HG03025 (cell line): ENCODE results near the gene FCN1.

Experiments used
- ATAC-seq: cut with Tn5 transposase; IDR thresholded peaks from one replicate; pipeline ENCODE4 v1.9.1; 2021; ENCODE audit warnings: mild to moderate bottlenecking, moderate library complexity; ENCODE audit not compliant: unreplicated experiment, low FRiP score

FCN1 gene

DNA sequence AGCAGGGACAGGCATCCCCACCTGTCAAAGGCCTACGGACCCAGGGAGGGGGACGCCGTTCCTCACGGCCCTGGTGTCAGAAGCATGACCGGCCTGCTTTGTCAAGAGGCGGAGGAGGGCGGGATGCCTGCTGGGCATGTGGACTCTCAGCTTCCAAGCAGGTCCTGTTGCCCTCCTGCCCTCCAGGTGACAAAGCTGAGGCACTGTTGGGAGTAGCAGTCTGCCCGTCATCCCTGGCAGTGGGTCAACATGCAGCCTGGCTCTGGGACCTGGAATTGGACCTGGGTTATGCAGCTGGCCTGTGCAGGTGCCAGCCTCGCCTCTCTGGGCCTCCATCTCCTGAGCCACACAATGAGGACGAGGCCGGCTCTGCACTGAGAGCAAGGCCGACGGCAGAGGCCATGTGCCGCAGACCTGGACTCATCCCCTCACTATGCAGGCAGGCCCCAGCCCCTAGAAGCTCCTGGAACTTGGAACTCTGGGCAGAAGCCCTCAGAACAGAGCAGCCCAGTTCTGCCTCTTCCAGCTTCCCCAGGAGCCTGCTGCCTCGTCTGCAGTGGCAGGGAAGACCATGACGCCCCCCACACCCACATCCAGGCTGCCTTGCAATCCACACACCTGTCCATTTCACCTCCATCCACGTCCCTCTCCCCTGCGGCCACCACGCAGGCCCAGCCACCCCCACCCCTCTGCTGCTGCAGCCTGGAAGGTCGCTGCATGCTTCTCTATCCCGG is 20.8 kb upstream of the FCN1 start:
- ATAC-seq, result no peak

DNA sequence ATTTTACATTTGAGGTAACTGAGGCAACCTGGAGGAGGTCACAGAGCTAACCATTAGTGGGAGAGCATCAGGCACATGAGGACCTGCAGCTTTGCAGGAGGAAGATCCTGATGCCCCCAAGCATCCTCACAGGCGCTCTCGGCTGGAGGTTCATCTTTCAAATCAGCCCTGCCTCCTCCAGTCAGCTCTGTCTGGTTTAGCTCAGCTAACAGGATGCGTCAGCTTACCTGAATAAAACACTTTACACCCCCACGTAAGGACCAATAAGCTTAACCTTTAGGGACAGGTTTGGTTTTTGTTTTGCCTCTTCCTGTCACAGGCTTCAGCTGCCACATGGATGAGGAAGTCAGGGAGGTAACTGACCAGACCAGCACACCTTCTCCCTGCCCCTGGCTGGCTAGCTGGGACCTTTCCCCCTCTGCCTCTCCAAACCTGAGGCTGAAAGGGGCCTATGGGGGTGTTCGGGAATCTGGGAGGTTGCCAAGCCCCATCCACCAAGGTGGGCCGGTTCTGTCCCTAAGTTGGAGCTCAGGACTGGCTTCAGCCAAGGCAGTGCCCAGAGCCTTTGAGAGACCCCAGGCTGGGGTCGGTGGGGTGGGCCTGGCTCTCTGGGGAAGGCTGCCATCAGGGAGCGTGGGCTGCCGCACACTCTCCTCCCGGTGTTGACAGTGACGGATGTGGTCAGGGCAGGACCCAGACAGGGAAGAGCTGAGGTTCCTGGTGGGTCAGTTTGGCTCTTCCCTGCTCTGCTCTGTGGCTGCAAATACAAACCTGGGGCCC is 20.0 kb upstream of the FCN1 start:
- ATAC-seq, result no peak

DNA sequence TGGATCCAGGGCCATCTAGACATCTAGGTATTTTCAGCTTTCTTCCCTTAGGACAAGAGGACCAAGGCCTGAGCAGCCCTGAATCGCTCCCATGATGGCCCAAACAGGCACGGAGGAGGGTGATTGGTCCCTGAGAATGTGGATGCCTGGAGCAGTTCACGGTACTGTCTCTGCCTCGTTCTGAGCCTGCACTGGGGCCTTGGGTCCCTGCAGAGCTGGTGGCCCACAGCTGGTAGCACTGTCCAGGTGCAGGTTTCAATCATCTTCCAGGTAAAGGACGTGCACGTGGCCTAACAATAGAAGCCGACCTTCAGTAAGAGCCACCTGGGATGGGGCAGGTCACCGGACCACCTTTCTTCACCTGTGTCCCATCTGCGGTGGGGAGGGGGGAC is 19.4 kb upstream of the FCN1 start:
- no peak for ATAC-seq

DNA sequence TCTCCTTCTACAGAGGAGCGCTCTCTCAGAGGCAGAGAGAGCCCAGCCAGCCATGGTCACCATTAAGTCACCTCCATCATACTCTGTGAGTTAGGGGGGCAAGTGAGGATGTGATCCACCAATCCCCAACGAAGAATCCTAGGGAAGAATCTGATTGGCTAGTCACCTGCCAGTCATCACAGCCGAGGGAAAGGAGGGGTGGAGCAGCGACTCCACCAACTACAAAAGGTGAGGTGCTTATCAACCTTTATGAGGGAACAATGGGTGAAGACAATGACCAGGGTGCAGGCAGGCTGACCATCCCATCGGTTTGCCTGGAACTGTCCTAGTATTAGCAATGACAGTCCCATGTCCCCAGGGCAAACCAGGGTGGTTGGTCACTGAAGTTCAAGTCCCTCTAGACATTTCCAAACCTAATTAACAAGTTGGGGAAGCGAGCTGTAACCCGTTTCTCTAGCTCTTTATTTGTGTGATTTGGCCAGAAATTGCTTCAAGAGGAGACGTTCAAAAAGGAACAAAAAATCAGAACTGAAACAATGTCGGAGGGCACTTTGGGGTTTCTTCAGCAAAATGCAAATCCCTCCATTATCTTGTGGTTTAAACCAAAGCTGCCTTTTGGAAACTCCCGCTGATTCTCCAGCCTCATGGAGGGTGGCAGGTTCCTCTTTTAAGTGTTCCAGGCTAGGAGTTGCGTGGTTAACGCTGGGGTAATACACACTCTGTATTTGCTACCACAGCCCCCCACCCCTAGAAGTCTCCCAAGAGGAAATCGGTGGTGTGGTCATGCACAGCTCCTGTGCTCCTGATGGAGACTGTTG is 18.8 kb upstream of the FCN1 start:
- ATAC-seq, result no peak

DNA sequence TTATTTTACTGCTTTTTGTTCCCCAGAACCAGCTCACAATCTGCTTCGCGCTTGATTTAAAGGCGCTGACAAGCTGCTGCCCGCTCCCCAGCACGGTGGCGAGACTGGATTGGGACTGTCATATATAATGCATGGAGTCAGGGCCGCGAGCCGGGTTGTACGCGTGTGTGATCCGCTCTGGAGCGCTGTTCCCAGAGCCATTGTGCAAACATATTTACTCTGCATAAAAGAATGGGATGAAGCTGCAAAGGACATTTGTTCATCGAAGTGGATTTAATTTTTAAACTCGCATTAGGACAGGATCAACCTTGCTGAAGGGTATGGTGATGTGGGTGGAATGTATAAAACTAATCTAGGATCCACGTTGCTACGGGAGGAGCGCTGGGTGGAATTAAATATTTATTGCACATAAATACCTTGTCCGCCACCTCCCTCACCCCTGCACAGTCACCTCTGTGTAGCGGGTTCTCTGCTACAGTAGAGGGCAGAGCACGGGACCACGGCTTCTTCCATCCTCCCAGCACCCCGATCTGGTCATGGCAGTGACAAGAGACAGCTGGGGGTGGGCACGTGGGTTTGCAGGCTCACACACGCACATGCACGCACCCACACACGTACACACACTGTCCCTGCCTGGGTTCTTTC is 18.1 kb upstream of the FCN1 start:
- no peak for ATAC-seq

DNA sequence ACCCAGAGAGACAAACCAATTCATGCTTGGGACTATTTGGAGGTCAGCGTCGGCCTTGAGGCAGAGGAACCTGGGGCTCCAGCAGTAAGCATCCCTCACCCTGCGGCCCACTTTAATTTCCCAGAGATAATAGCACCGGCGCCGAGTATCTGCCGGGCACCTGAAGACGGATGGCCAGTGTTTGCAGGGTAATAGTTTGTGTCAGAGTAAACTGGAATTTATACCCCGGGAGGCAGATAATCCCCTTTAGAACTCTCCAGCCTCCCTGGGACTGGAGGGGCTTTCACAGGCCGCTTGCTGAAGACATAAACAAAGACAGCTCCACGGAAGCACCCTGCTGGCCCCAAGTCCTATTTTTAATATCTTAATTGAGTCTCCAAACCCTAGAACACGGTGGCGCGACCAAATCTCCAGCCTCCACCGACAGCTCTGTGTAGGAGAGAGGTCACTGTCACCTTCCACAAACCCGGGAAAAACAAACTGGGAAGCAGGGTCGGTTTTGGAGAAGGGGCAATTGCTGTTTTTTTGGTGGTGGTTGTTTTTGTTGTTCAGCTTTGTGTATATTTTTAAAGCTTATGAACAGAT is 17.4 kb upstream of the FCN1 start:
- no peak for ATAC-seq

DNA sequence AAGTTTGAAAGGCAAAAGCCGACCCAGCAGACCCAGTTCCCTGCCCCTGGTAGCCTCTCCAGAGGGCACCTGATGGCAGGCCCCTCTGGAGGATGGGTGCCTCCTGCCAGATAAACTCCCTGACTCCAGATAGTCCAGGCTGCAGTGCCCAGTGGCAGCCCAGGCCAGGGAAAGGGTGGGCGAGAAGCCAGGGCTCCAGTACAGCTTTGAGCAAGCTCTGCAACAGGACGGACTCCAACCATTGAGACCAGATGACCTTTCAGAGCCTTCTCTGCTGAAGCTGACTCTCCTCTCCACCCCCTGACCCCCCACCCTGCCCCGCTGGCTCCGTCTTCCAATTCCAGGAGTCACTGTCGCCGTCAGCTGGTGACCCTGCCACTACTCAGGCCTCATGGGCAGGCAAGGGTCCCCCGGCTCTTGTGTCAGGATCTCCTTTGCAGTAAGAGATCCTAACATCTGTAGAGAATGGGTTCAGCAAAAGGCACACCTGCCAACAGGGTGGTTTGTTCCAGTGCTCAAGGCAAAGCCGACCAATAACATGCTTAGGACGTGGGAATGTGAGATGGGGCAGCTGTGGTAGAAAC is 15.5 kb upstream of the FCN1 start:
- ATAC-seq, result no peak

DNA sequence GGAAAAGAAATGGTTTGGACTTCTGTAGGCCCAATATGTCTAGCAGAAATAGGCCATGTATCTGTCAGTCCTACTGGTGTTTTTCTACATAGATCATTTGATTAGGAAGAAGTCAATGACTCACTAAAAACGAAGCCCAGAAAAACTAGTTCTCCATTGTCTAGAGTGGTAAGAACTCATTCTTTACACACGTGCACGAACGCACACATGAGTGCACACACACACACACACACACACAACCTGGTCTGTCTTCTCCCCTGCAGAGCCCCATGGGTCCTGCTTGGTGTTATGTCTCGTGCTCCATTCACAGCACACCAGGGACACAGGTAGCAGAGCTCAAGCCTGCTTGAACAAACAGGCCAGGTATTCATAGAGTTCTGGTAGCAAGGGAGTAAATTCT is 14.9 kb upstream of the FCN1 start:
- no peak for ATAC-seq

DNA sequence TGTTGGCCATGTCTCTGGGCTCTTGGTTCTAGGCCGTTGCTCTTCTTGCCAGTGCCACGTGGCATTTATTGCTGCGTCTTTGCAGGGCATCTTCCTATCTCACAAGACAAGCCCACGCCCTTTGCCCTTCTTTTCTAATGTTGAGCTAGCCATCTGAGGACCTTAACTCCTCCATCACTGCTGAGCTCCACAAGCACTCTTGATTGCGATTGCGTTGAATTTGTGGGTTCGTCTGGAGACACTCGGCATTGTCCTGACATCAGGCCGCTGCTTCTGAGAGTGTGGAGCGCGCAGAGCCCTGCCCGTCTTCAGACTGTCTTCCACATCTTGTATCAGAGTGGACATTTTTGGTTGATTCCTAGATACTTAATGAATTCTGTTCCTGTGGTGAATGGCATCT is 14.5 kb upstream of the FCN1 start:
- ATAC-seq, result no peak

DNA sequence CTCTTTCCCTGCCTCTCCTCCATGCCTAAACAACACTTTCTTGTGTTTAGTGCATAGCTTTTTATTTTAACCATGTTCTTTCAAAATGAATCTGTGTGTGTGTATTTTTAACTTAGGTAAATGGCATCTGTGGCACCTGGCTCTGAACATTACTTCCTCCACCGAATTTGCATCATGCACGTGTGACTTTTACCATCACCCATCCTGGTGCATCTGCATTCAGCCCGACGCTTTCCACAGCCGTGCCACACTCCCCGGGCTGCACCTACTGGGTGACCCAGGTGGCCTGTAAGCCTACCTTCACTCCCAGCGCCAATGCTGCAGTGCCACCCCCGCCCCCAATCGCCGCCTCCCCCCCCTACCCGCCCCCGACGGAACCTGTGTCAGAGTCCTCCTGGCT is 12.7 kb upstream of the FCN1 start:
- no peak for ATAC-seq

DNA sequence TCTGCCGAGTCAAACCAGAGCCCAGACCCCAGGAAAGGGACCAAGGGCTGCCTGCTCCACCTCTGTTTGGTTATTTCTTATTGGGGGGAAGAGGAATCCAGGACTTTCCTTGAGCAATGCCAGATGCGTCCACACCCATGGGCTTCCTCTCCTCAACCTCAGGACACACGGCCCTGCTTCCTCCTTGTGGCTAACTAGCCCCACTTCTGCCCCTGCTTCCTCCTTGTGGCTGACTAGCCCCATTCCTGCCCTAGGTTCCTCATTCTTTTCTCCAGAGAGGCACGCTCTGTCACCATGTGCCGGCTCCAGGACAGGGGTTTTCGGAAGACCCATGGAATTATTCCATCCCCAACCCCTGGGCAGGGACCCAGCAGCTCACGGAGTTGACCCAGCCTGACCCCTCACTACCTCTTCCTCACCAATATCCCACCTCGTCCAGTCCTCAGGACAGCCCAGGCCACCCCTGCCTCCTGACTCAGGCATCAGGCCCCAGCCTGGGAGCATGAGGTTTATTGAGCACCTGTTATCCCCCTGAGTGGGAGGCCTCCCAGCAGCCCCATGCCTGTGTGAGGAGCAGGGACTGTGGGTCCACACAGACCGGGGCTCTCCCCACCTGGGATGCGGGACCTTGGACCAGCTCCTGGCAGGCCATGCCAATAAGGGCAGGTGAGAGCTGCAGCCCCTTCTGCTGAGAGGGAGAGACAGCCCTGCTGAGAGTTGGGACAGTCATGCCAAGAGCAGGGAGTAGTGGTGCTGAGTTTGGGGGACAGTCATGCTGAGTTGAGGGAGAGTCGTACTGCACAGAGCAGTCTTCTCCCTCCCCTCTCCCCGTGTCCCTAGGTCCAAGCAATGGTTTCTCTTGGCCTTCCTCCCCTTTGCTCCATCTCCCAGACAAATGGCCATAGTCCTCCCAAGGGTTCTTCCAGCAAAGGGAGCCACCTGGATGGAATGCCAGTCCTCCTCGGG is 11.8 kb upstream of the FCN1 start:
- no peak for ATAC-seq

DNA sequence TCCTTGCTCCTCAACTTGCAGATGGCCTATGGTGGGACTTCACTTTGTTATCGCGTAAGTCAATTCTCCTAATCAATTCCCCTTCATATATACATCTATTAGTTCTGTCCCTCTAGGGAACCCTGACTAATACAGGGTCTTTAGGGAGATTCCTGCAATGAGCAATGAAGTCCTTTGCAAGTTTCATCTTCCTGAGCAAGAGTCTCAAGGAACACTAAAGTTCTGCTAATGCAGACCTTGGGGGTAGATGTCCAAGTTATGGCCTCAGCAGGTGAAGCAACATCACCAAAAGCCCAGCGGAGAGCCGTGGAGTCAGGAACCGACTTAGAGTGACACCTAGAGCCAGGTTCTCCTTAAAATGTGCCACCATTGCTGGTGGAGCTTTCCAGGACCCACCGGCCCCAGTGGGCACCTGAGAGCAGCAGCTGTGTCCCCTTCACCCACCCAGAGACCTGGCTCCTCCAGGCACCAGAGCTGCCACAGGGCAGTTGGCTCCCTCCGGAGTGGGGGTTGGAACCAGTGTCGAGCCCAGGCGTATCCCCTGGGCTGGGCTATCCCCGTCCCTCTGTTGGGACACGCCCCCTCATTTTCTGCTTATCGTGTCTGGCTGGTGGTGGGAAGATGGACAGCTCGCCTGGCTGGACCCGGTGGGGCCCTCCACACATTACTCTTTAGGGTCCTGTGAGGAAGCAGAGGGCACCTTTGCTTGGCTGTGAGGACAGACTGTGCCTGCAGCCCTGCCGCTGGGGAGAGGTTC is 10.9 kb upstream of the FCN1 start:
- no peak for ATAC-seq

DNA sequence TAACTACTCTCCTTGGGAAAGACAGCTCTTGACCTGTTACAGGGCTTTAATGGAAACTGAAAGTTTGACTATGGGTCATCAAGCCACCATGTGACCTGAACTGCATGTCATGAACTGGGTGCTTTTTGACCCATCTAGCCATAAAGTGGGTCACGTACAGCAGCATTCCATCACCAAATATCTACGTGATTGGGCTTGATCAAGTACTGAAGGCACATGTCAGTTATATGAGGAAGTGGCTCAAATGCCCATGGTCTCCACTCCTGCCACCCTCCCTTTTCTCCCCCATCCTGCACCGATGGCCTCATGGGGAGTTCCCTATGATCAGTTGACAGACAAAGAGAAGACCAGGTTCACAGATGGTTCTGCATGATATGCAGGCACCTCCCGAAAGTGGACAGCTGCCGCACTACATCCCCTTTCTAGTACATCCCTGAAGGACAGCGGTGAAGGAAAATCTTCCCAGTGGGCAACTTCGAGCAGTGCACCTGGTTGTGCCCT is 7.3 kb upstream of the FCN1 start:
- no peak for ATAC-seq

DNA sequence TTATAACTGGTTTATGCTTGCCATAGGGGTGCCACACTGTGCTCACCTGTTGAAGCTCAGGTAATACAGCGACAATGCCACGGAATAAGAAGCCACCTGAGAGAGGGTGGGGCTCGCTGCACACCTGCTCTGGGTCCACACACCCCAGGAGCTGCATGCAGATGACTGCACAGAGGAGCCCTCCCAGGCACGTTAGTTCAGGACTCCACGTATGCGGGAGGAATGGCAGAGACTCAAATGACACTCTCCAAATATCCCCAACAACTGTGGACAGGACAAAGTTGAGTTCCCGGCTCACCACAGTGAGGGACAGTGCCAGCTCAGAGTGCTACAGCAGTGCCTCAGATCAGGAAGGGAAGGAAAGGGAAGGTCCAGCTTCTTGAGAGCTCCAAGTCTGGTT is 5.8 kb upstream of the FCN1 start:
- ATAC-seq, result no peak

DNA sequence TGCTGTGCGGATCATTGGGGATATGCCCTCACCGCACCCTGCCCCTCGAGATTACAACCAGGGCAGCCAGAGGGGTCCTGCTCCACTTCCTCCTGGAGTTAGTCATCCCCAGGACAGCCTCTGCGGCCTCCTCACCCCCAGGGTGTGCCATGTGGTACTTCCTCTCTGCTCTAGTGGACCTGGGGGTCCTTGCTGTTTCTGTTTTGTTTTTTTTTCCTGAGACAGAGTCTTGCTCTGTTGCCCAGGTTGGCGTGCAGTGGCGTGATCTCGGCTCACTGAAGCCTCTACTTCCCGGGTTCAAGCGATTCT is 5.2 kb upstream of the FCN1 start:
- ATAC-seq, result no peak

DNA sequence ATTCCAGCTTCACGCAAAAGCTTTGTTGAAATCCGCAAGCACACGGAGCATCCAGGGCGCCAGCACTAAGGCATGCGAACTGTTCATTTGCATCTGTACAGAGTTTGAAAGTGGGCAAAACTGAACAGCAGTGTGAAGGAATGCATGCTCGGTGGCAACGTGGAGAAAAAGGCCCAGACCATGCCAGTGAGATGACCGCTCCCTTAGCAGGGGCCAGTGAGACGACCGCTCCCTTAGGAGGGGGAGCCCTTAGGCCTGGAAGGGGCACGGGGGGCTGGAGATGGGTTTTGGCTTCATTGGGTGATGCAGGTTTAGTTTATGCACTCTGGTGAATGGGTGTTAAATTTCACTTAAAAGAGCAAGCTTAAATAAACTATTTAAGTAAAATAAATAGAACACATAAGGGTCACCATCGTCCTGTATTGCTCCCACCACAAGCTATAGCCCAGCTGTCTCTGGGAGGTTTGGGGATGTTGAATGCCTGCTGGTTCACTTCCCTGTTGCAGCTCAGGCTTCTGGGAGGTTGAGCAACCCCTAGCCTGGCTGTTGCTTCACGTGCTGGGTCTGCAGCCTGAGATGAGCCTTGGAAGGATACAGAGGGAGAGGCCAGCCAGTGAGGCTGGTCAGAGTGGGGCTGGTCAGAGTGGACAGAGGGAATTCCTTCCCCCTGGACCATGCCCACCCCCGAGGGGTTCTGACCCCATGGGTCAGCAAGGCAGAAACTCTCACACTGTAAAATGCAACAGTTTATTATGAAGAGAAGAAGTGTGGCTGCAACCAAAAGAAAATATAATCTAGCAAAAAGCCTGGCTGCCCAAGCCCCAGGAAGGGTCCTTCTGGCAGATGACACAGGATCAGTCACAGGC is 4.6 kb upstream of the FCN1 start:
- no peak for ATAC-seq

DNA sequence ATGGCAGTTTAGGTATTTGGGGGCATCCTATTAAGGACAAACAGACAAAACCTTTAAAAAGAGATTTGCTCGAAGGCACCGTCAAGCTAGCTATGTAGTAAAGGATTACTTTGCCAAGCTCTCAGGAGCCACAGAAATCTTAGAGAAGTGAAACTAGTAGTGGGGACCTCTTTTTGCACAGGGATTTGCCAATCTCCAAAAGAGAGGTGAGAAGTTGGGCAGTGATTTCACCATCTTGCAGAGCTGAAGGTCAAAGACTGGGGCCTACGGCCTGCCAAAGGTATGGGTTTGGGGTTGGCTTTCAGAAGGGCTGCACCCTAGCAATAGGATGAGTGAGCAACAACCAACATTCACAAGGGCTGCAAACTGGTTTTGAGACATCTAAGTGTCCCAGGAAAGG is 1.6 kb upstream of the FCN1 start:
- no peak for ATAC-seq
